ENCODE measurements around the gene TMEM107.

The TMEM107 gene

GRCh38 chr17:8185582-8186445 lies 9.6 kb upstream of the TMEM107 start (continued):
- TF ChIP-seq ZNF777 (tag by site-specific recombination; IDR thresholded peaks at IDR 0.05; ENCODE audit: borderline replicate concordance) (no peak), MZF1 (tag by site-specific recombination; IDR thresholded peaks at IDR 0.05; ENCODE audit: borderline replicate concordance) (peak; percentile 25; the same call in 1 of the 2 replicates), ZSCAN23 (tag by site-specific recombination; IDR thresholded peaks at IDR 0.05) (peak; percentile 73; the same call in 1 of the 2 replicates), AEBP2 (tag by site-specific recombination; IDR thresholded peaks at IDR 0.05; ENCODE audit: borderline replicate concordance) (no peak), ZNF776 (tag by site-specific recombination; IDR thresholded peaks at IDR 0.05; ENCODE audit: borderline replicate concordance) (no peak), SP7 (tag by site-specific recombination; IDR thresholded peaks at IDR 0.05) (no peak; the same call in 1 of the 2 replicates), ZNF302 (tag by site-specific recombination; IDR thresholded peaks at IDR 0.05; ENCODE audit: low read depth) (no peak), REPIN1 (tag by site-specific recombination; IDR thresholded peaks at IDR 0.05; ENCODE audit: low read depth) (no peak), KLF10 (tag by site-specific recombination; IDR thresholded peaks at IDR 0.05) (0 out of 2 replicates have a peak, but pooled peaks have one; percentile 24), ZNF707 (tag by site-specific recombination; IDR thresholded peaks at IDR 0.05) (no peak), ZNF501 (tag by site-specific recombination; IDR thresholded peaks at IDR 0.05) (peak; percentile 67; the same call in 1 of the 2 replicates), ZNF529 (tag by site-specific recombination; IDR thresholded peaks at IDR 0.05; ENCODE audit: insufficient replicate concordance) (no peak), SP3 (tag by site-specific recombination; IDR thresholded peaks at IDR 0.05) (0 out of 2 replicates have a peak, but pooled peaks have one; percentile 14), ZNF530 (tag by site-specific recombination; IDR thresholded peaks at IDR 0.05; ENCODE audit: low read depth) (no peak), IKZF3 (tag by site-specific recombination; IDR thresholded peaks at IDR 0.05) (peak; percentile 51; the same call in 1 of the 2 replicates), ZBTB48 (tag by site-specific recombination; IDR thresholded peaks at IDR 0.05) (peak; percentile 78), SETDB1 (IDR thresholded peaks at IDR 0.05; ENCODE audit: insufficient read length, low read length) (no peak), ZBTB7A (tag by site-specific recombination; IDR thresholded peaks at IDR 0.05; ENCODE audit: low read depth) (no peak; the same call in 1 of the 2 replicates), HOXD13 (CRISPR knock-in tag; IDR thresholded peaks at IDR 0.05; ENCODE audit: borderline replicate concordance) (0 out of 2 replicates have a peak, but pooled peaks have one; percentile 33), ZNF391 (tag by site-specific recombination; IDR thresholded peaks at IDR 0.05; ENCODE audit: borderline replicate concordance, low read depth) (peak; percentile 92; the same call in 1 of the 2 replicates), ZNF335 (tag by site-specific recombination; conservative IDR thresholded peaks at IDR 0.05) (peak; percentile 82), CTCF (tag by site-specific recombination; IDR thresholded peaks at IDR 0.05) (peak; percentile 17; the same call in 1 of the 2 replicates), ZNF416 (tag by site-specific recombination; IDR thresholded peaks at IDR 0.05) (no peak), ZNF561 (tag by site-specific recombination; IDR thresholded peaks at IDR 0.05; ENCODE audit: borderline replicate concordance) (peak; percentile 97), ZNF324 (tag by site-specific recombination; IDR thresholded peaks at IDR 0.05) (peak; percentile 78), YY2 (tag by site-specific recombination; IDR thresholded peaks at IDR 0.05) (0 out of 2 replicates have a peak, but pooled peaks have one; percentile 22), ZNF19 (tag by site-specific recombination; IDR thresholded peaks at IDR 0.05; ENCODE audit: low read depth) (no peak), BCL11A (tag by site-specific recombination; IDR thresholded peaks at IDR 0.05; ENCODE audit: low read depth) (peak; percentile 88), ZNF10 (tag by site-specific recombination; IDR thresholded peaks at IDR 0.05) (no peak)
- TF ChIP-seq, protein P1, sequence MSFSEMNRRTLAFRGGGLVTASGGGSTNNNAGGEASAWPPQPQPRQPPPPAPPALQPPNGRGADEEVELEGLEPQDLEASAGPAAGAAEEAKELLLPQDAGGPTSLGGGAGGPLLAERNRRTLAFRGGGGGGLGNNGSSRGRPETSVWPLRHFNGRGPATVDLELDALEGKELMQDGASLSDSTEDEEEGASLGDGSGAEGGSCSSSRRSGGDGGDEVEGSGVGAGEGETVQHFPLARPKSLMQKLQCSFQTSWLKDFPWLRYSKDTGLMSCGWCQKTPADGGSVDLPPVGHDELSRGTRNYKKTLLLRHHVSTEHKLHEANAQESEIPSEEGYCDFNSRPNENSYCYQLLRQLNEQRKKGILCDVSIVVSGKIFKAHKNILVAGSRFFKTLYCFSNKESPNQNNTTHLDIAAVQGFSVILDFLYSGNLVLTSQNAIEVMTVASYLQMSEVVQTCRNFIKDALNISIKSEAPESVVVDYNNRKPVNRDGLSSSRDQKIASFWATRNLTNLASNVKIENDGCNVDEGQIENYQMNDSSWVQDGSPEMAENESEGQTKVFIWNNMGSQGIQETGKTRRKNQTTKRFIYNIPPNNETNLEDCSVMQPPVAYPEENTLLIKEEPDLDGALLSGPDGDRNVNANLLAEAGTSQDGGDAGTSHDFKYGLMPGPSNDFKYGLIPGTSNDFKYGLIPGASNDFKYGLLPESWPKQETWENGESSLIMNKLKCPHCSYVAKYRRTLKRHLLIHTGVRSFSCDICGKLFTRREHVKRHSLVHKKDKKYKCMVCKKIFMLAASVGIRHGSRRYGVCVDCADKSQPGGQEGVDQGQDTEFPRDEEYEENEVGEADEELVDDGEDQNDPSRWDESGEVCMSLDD (tag by site-specific recombination; IDR thresholded peaks at IDR 0.05): peak; percentile 69; the same call in 1 of the 2 replicates
- TF ChIP-seq, protein P2, sequence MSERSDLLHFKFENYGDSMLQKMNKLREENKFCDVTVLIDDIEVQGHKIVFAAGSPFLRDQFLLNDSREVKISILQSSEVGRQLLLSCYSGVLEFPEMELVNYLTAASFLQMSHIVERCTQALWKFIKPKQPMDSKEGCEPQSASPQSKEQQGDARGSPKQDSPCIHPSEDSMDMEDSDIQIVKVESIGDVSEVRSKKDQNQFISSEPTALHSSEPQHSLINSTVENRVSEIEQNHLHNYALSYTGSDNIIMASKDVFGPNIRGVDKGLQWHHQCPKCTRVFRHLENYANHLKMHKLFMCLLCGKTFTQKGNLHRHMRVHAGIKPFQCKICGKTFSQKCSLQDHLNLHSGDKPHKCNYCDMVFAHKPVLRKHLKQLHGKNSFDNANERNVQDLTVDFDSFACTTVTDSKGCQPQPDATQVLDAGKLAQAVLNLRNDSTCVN (tag by site-specific recombination; optimal IDR thresholded peaks at IDR 0.05): peak; percentile 36
